Measurements from ENCODE around the gene JAZF1.

DNA sequence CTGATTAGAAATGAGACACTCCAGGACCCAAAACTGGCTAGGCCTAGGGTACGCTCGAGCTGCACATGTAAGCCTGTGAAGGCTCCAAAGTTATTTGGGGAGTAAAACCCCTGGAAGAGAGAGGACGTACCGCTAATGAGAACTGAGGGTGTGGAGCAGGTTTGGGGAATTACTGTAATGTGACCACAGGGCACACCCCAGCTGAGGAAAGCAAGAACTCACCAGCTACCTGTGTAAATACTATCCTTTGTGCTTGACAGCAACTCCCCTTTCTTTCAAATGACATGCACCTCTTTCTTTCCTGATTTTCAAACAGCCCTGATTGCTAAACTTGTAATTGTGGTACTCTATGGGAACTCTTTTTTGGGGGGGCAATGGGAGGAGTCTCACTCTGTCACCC is 147.2 kb downstream of the JAZF1 start:
- TF ChIP-seq, protein P1, sequence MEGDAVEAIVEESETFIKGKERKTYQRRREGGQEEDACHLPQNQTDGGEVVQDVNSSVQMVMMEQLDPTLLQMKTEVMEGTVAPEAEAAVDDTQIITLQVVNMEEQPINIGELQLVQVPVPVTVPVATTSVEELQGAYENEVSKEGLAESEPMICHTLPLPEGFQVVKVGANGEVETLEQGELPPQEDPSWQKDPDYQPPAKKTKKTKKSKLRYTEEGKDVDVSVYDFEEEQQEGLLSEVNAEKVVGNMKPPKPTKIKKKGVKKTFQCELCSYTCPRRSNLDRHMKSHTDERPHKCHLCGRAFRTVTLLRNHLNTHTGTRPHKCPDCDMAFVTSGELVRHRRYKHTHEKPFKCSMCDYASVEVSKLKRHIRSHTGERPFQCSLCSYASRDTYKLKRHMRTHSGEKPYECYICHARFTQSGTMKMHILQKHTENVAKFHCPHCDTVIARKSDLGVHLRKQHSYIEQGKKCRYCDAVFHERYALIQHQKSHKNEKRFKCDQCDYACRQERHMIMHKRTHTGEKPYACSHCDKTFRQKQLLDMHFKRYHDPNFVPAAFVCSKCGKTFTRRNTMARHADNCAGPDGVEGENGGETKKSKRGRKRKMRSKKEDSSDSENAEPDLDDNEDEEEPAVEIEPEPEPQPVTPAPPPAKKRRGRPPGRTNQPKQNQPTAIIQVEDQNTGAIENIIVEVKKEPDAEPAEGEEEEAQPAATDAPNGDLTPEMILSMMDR (conservative IDR thresholded peaks at IDR 0.05), result no peak
- TF ChIP-seq EZH2 (IDR thresholded peaks at IDR 0.05; ENCODE audit: low read depth), result no peak

Data from PC-9 (cell line).